ENCODE results near the gene PLBD2.

PLBD2 gene

DNA sequence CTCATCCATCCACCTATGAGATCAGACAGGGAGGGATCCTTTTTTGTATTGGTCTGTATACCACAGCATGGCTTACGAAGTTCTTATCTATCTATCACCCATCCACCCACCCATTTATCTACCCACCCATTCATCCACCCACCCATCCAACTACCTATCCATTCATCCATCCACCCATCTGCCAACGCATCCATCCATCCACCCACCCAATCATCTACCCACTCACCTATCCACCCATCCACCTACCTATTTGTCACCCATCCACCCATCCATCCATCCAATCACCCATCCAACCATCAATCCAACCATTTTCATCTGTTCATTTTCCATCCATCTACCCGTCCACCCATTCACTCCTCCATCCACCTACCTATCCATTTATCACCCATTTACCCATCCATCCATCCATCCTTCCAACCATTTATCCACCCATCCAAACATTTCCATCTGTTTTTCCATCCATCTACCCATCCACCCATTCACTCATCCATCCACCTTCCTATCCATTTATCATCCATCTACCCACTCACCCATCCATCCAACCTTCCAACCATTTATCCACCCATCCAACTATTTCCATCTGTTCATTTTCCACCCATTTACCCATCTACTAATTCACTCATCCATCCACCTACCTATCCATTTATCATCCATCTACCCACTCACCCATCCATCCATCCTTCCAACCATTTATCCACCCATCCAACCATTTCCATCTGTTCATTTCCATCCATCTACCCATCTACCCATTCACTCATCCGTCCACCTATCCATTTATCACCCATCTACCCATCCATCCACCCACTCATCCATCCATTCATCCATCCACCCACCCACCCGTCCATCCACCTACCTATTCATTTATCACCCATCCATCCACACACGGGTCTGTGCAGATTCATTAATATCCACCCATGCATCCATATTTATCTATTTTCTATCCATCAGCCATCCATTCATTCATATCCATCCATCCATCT is 32.0 kb downstream of the PLBD2 start:
- Histone ChIP-seq H3K27me3 (ENCODE audit: insufficient read depth, low read depth, severe bottlenecking) (no peaks in the 10 kb centered on the region), H3K27ac (no peak overlapping the region), H3K36me3 (peaks cover 22% of the 10 kb centered on the region), H3K4me3 (ENCODE audit: low read depth, low read length) (no peak overlapping the region), H3K9me3 (ENCODE audit: severe bottlenecking) (no peaks in the 10 kb centered on the region)
- DNase-seq = no peak
- TF ChIP-seq, protein P1, sequence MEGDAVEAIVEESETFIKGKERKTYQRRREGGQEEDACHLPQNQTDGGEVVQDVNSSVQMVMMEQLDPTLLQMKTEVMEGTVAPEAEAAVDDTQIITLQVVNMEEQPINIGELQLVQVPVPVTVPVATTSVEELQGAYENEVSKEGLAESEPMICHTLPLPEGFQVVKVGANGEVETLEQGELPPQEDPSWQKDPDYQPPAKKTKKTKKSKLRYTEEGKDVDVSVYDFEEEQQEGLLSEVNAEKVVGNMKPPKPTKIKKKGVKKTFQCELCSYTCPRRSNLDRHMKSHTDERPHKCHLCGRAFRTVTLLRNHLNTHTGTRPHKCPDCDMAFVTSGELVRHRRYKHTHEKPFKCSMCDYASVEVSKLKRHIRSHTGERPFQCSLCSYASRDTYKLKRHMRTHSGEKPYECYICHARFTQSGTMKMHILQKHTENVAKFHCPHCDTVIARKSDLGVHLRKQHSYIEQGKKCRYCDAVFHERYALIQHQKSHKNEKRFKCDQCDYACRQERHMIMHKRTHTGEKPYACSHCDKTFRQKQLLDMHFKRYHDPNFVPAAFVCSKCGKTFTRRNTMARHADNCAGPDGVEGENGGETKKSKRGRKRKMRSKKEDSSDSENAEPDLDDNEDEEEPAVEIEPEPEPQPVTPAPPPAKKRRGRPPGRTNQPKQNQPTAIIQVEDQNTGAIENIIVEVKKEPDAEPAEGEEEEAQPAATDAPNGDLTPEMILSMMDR (IDR thresholded peaks at IDR 0.05; ENCODE audit: low read depth, low read length) = no peak

DNA sequence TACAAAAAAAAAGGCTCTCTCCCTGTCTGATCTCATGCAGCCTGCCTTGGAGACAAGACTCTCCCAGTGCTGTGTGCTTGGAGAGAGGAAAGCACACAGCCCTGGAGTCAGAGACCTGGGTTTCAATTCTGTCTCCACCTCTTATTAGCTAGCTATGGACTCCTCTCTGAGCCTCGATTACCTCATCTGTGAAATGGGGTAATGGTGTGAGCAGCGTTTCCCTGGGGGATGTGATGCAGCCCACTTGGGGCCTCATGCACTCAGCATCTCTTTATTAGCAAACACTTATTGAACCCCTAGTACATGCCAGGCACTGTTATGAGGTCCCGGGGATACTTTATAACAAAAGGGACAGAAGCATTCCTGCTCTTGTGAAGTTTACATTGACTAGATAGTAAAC is 32.8 kb downstream of the PLBD2 start:
- no peak overlapping the region for H3K4me3 ChIP-seq (ENCODE audit: low read depth, low read length)
- H3K27ac ChIP-seq = no peak overlapping the region
- TF ChIP-seq, protein P1 (IDR thresholded peaks at IDR 0.05; ENCODE audit: low read depth, low read length) = no peak
- peaks cover 16% of the 10 kb centered on the region for H3K36me3 ChIP-seq
- DNase-seq = no peak
- no peaks in the 10 kb centered on the region for H3K9me3 ChIP-seq (ENCODE audit: severe bottlenecking)
- H3K27me3 ChIP-seq (ENCODE audit: insufficient read depth, low read depth, severe bottlenecking) = no peaks in the 10 kb centered on the region

DNA sequence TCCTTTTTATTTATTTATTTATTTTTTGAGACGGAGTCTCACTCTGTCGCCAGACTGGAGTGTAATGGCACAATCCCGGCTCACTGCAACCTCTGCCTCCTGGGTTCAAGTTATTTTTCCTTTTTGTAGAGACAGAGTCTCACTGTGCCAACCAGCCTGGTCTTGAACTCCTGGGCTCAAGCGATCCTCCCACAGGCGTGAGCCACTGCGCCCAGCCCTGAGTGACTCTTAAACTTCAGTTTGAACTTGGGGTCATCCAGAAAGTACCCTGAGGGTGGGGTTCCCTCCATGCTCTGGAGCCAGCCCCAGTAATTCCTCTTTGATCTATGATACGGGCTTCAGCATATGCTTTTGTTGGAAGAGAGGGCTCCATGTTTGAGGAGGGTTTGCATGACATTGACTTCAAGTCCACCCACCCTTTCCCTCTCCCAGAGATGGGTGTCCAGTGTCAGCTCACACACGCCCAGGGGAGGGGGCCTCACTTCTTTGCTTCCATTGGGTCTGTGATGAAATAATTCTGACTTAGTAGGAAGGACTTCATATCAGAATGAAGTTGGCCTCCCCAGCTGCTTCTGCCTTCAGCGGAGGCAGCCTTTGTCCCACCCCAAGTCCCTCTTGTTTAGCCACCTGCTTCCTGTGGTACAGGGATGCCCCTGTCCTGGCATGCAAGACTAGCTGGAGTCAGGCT is 33.4 kb downstream of the PLBD2 start:
- peaks cover 13% of the 10 kb centered on the region for H3K36me3 ChIP-seq
- TF ChIP-seq, protein P1 (IDR thresholded peaks at IDR 0.05; ENCODE audit: low read depth, low read length) = no peak
- no peak for DNase-seq
- no peaks in the 10 kb centered on the region for H3K9me3 ChIP-seq (ENCODE audit: severe bottlenecking)
- H3K27ac ChIP-seq = no peak overlapping the region
- H3K4me3 ChIP-seq (ENCODE audit: low read depth, low read length) = no peak overlapping the region
- no peaks in the 10 kb centered on the region for H3K27me3 ChIP-seq (ENCODE audit: insufficient read depth, low read depth, severe bottlenecking)

DNA sequence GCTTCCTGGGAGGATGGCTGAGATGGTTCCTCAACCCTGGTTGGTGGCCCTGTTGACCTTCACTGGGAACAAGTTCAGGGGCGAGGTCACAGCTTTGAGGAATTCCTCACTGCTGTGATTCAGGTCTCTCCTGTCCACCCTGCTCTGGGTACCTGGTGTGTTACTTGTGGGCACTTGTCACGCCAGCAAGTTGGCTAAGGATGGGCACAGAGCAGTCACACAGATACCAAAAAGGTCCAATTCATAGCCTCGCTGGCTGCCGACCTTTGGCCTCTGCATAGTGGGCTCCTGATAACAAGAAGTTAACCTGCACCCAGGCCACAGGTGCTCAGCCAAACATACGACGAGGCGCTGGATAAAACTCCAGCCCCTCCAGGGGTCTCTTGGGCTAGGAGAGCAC is 34.1 kb downstream of the PLBD2 start:
- H3K9me3 ChIP-seq (ENCODE audit: severe bottlenecking) = no peaks in the 10 kb centered on the region
- peaks cover 7% of the 10 kb centered on the region; the same call in 1 of the 2 replicates for H3K36me3 ChIP-seq
- no peak overlapping the region for H3K27ac ChIP-seq
- DNase-seq = no peak
- no peaks in the 10 kb centered on the region for H3K27me3 ChIP-seq (ENCODE audit: insufficient read depth, low read depth, severe bottlenecking)
- TF ChIP-seq, protein P1 (IDR thresholded peaks at IDR 0.05; ENCODE audit: low read depth, low read length) = no peak
- no peak overlapping the region for H3K4me3 ChIP-seq (ENCODE audit: low read depth, low read length)

DNA sequence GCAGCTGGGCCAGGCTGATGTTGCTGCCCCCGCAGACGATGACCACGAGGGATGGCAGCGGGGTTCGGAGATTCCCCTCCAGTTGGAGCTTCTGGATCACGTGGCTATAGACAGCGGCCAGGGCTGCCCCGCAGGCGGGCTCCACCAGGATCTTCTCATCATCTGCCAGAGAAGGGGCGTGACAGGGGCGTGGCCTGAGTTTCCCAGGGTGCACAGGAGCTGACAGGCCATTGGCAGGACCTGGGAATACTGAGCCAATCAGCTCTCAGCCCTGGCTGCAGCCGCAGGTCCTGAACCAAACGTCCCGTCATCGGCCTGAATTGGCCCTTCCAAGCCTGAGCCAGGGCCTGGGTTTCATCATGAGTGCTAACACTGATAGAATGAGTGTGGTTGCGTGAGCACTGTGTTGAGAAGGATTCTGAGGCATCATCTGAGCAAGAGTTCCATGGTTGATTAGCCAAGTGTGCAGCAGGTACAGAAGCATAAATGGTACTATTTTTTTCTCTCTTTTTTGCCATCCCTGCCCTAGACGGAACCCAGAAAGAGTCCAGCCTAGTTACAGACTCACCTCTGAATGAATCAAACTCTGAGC is 34.7 kb downstream of the PLBD2 start:
- Histone ChIP-seq H3K27ac (no peak overlapping the region), H3K9me3 (ENCODE audit: severe bottlenecking) (no peaks in the 10 kb centered on the region), H3K4me3 (ENCODE audit: low read depth, low read length) (no peak overlapping the region), H3K27me3 (ENCODE audit: insufficient read depth, low read depth, severe bottlenecking) (no peaks in the 10 kb centered on the region), H3K36me3 (peaks cover 3% of the 10 kb centered on the region; the same call in 1 of the 2 replicates)
- DNase-seq = peak; percentile 39
- TF ChIP-seq, protein P1 (IDR thresholded peaks at IDR 0.05; ENCODE audit: low read depth, low read length) = no peak

Measured in WERI-Rb-1 (cell line).